Vagina (tissue), 2 donors: Measurements from ENCODE around the gene BID. TPM values are rescaled to one million over a fixed set of nuclear protein-coding genes. Genes with fewer than 3 reads are reported as not detected.

Source experiments
- DNase-seq, 2 donors: peaks; one replicate each; pipeline ENCODE4 v3.0.0-alpha.2; 2017; ENCODE audit errors: extremely low spot score in 2 of 2
- H3K27ac ChIP-seq: fragments of 200-600 bp; sonication (generic); one replicate; pipeline ENCODE4 v1.5.1; 2019
- H3K27me3 ChIP-seq: fragments of 200-600 bp; sonication (generic); one replicate; pipeline ENCODE4 v1.5.1; 2019
- H3K36me3 ChIP-seq, 2 donors: fragments of 200-600 bp; sonication (generic); one replicate each; pipeline ENCODE4 v1.5.1; 2017 to 2019
- H3K4me1 ChIP-seq: fragments of 200-600 bp; sonication (generic); one replicate; pipeline ENCODE4 v1.5.1; 2019
- H3K4me3 ChIP-seq, 2 donors: fragments of 200-600 bp; sonication (generic); 1 replicate in 1 of 2; 2 replicates in 1 of 2; pipeline ENCODE4 v1.5.1; 2016 to 2019
- H3K9me3 ChIP-seq: fragments of 200-600 bp; sonication (generic); one replicate; pipeline ENCODE4 v1.5.1; 2019
- POLR2A ChIP-seq, 2 donors: fragments of 450-650 bp; IDR thresholded peaks; one replicate each; pipeline ENCODE4 v1.6.1; 2017; ENCODE audit warnings: antibody characterized with exemption in 2 of 2, mild to moderate bottlenecking in 2 of 2, moderate library complexity in 2 of 2
- POLR2AphosphoS5 ChIP-seq, 2 donors: sonication (generic); formaldehyde crosslinking; IDR thresholded peaks; one replicate each; pipeline ENCODE4 v1.9.0; 2017; ENCODE audit warnings: antibody characterized with exemption in 2 of 2, mild to moderate bottlenecking in 2 of 2, low read depth in 1 of 2; ENCODE audit not compliant: insufficient read depth in 1 of 2
- intact Hi-C: fragments of 100-400 bp; cut with DNase I; formaldehyde crosslinking; loops from one replicate; pipeline ENCODE4 v1.15.1; 2023
- total RNA-seq: library from RNA; depleted of rRNA; stranded (reverse); fragments of >200 nt; gene quantifications from one replicate; pipeline ENCODE4 v1.2.3, GENCODE V29; 2016
- TF ChIP-seq, protein P1 (sequence below), 3 experiments: fragments of 450-650 bp in 2 of 3; fragments of 200-600 bp in 1 of 3; sonication (generic) in 1 of 3; IDR thresholded peaks; one replicate each; pipeline ENCODE4 v1.5.1; 2017 to 2019; ENCODE audit warnings: antibody characterized with exemption in 3 of 3, mild to moderate bottlenecking in 2 of 3, moderate library complexity in 2 of 3

BID gene
- total RNA-seq, 1 donor from 2014 or later = 36.3 TPM

DNA sequence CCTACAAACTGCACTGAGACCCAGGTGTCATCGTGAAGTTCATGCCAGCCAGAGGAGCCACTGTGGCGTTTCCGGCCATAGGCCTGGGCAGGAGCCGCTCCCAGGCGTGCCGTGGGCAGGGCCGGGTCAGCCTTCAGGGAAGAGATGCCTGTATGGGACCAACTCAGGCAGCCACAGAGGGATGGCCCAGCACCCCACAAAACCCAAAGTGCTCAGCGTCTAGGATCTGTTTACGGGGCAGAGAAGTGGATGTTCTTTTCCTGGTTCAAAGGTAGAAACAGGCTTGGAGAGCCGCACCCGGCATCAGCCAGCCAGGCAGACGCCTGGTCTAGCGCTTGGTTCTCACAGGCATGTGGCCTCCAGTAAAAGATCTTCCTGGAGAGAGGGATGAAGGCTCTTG is 8.4 kb upstream of the BID start:
- no peaks in the 10 kb centered on the region for H3K27me3 ChIP-seq
- H3K36me3 ChIP-seq = no peaks in the 10 kb centered on the region
- no peak overlapping the region for H3K4me3 ChIP-seq
- intact Hi-C loops = no loop called here
- no peaks in the 10 kb centered on the region for H3K9me3 ChIP-seq
- H3K4me1 ChIP-seq = peaks cover 27% of the 10 kb centered on the region
- TF ChIP-seq POLR2A (IDR thresholded peaks at IDR 0.05) = no peak
- TF ChIP-seq, protein P1, sequence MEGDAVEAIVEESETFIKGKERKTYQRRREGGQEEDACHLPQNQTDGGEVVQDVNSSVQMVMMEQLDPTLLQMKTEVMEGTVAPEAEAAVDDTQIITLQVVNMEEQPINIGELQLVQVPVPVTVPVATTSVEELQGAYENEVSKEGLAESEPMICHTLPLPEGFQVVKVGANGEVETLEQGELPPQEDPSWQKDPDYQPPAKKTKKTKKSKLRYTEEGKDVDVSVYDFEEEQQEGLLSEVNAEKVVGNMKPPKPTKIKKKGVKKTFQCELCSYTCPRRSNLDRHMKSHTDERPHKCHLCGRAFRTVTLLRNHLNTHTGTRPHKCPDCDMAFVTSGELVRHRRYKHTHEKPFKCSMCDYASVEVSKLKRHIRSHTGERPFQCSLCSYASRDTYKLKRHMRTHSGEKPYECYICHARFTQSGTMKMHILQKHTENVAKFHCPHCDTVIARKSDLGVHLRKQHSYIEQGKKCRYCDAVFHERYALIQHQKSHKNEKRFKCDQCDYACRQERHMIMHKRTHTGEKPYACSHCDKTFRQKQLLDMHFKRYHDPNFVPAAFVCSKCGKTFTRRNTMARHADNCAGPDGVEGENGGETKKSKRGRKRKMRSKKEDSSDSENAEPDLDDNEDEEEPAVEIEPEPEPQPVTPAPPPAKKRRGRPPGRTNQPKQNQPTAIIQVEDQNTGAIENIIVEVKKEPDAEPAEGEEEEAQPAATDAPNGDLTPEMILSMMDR (IDR thresholded peaks at IDR 0.05) = no peak
- TF ChIP-seq POLR2AphosphoS5 (IDR thresholded peaks at IDR 0.05; ENCODE audit: insufficient read depth in 1 of 2, low read depth in 1 of 2) = no peak
- no peak for DNase-seq
- no peak overlapping the region for H3K27ac ChIP-seq

DNA sequence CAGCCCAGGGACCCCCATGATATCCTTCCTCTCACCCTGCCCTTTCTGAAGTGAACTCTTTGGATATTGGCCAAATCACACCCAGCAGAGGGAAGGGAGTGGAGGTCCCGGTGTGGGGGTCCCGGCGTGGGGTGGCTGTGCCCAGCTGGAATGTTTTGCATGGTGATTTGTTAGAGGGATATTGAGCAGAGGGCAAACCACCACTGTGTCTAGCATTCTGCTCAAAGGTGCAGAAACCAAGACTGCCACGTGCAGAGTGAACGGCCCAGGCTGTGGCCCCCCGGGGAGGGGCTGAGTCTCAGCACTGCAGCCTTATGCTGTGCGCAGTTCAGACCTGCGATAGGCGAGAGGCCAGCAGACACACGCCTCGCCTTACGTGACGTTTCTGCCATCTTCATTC is 7.9 kb upstream of the BID start:
- TF ChIP-seq POLR2AphosphoS5 (IDR thresholded peaks at IDR 0.05; ENCODE audit: insufficient read depth in 1 of 2, low read depth in 1 of 2) (no peak), POLR2A (IDR thresholded peaks at IDR 0.05) (no peak)
- TF ChIP-seq, protein P1 (IDR thresholded peaks at IDR 0.05) = no peak
- Histone ChIP-seq H3K27ac (no peak overlapping the region), H3K9me3 (no peaks in the 10 kb centered on the region), H3K27me3 (no peaks in the 10 kb centered on the region), H3K4me3 (no peak overlapping the region), H3K4me1 (peaks cover 25% of the 10 kb centered on the region), H3K36me3 (no peaks in the 10 kb centered on the region)
- intact Hi-C loops = no loop called here
- DNase-seq = no peak

DNA sequence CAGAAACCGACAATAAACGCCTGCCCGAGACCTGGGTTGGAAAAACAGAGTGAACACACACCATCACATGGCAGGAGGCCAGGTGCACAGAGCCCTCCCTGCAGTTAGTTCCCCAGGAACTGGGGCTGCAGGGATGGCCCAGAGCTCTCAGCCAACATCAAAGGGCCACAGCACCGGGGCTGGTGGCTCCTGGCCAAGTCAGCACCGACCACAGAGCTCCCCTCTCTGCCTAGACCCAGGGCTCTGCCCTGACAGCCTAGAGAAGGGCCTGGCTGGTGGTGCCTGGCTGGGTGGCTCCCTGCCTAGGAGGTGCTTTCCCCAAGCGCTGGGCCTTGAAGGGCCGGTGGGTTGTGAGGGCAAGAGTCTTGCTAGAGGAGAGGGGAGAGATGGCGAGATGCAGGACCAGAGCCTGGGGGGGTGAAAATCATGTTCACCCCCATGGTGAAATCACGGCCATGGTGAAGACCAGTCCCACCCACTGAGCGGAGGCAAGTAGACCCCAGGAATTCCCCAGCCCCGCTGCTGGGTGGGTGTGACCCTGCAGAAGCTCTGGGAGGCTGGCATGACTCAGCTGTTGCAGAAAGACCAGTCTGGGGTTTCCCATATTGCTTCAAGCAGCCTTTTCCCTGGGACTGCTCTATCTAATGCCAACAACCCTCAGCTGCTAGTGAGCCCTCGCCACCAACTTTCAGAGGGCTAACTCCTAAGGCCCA is 7.2 kb upstream of the BID start:
- no peak for DNase-seq
- Histone ChIP-seq H3K27me3 (no peaks in the 10 kb centered on the region), H3K36me3 (no peaks in the 10 kb centered on the region), H3K4me3 (no peak overlapping the region), H3K4me1 (peaks cover 18% of the 10 kb centered on the region), H3K27ac (no peak overlapping the region), H3K9me3 (no peaks in the 10 kb centered on the region)
- TF ChIP-seq, protein P1 (IDR thresholded peaks at IDR 0.05) = no peak
- TF ChIP-seq POLR2AphosphoS5 (IDR thresholded peaks at IDR 0.05; ENCODE audit: insufficient read depth in 1 of 2, low read depth in 1 of 2) = no peak
- TF ChIP-seq POLR2A (IDR thresholded peaks at IDR 0.05) = no peak
- intact Hi-C loops = no loop called here

DNA sequence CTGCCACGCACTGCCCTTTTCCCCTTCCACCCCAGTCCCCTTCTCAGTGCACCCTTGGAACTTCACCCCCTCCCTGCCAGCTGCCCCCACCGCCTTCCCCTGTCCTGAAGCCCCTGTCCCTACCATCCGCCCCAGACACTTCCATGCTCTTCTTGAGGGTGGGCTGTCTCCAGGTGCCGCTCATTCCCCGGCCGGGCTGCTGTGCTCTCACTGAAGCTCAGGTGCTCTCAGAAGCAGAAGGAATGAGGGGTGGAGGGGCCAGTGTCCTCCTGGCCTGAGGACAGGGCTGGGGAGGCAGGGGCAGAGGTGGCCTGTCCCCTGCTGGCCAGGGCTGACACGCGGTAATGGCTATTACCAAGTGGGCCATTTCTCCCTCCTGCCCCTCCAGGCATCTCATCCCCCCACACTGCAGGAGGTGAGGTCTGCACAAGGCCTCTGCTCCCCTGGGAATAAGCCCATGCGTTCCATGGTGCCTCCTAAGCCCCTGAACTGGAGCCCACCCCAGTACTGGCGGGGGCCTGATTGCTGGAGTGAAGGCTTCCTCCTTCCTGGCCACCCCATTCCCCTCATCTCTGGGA is 6.6 kb upstream of the BID start:
- TF ChIP-seq POLR2A (IDR thresholded peaks at IDR 0.05) (no peak), POLR2AphosphoS5 (IDR thresholded peaks at IDR 0.05; ENCODE audit: insufficient read depth in 1 of 2, low read depth in 1 of 2) (no peak)
- TF ChIP-seq, protein P1 (IDR thresholded peaks at IDR 0.05) = no peak
- no peaks in the 10 kb centered on the region for H3K36me3 ChIP-seq
- peaks cover 15% of the 10 kb centered on the region for H3K4me1 ChIP-seq
- no peak for DNase-seq
- no peaks in the 10 kb centered on the region for H3K9me3 ChIP-seq
- no peak overlapping the region for H3K27ac ChIP-seq
- intact Hi-C loops = no loop called here
- H3K4me3 ChIP-seq = no peak overlapping the region
- H3K27me3 ChIP-seq = no peaks in the 10 kb centered on the region

DNA sequence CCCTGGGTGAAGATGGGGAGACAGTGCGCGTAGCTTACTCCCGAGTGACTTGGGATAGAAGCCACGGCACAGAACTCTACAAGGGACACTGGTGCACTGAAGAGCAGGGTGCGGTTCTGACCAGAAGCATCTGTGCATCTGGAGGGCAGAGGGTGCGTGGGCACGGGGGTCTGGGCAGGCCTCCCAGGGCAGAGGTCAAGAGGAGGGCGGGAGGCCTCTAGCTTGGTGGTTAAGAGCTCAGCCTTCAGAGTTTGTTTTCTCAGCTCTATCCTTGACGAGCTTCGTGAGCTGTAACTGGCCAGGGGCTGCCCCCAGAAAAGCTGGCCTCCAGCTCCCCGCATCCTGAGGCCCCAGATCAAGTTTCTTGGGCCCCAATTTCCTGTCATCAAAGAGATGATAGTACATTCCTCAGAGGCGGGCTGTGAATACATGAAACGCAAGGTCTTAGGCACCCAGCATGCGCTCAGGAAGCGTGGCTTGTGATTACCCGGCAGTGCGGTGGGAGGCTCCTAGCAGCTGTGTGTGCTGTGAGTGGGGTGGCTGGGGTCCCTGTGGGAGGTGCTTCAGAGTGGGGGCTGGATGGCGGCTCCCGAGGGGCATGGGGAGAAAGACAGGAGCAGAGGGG is 6.0 kb upstream of the BID start:
- TF ChIP-seq POLR2AphosphoS5 (IDR thresholded peaks at IDR 0.05; ENCODE audit: insufficient read depth in 1 of 2, low read depth in 1 of 2) = no peak
- intact Hi-C loops = no loop called here
- no peak overlapping the region for H3K27ac ChIP-seq
- H3K9me3 ChIP-seq = no peaks in the 10 kb centered on the region
- no peak overlapping the region for H3K4me3 ChIP-seq
- peaks cover 15% of the 10 kb centered on the region for H3K4me1 ChIP-seq
- no peaks in the 10 kb centered on the region for H3K36me3 ChIP-seq
- DNase-seq = no peak
- H3K27me3 ChIP-seq = no peaks in the 10 kb centered on the region
